NCI-H526 (cell line): ENCODE data around the gene WNT4.

Source experiments
- DNase-seq, 2 experiments: peaks; one replicate each; lab custom pipeline; 2025; lab: John Stamatoyannopoulos, UW

WNT4 gene

GRCh38 chr1:22129501-22130117 lies 13.3 kb downstream of the WNT4 start:
- no peak for DNase-seq

DNA sequence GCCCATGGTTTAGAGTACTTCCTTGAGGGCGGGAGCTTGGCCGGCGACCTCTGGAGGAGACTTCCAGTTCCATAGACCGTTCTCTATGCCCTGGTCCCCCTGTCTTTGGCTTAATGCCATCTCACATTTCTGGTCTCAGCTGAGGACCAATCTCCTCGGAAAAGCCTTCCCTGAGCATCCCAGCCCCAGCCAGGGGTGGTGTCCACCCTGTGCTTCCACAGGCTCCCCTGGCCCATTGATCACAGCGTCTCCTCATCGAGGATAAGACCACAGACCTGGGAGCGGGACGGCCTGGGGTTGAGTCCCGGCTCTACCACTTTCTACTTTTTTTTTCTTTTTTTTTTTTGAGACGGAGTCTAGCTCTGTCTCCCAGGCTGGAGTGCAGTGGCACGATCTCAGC lies 14.5 kb downstream of the WNT4 start:
- DNase-seq: no peak

- DNase-seq: no peak
Measured at GRCh38 chr1:22127731-22128130, 15.2 kb downstream of the WNT4 start.

DNA sequence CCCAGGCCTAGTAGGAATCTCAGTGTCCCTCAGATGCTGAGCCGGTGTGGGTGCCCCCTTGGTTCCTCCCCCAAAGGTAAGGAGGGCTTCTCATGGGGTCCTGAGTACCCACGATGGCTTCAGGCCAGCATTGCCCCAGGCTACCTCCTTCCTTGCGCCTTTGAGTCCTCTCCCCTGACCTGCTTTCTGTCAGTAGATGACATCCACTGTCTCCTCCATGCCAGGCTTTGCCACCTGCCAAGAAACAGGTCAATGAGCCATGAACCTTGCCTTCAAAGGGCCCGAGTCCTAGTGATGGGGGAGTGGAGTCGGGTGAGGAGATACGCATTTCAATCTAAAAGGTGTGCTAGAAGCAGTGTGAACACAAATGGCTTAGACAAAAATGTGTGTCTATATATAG lies 15.6 kb downstream of the WNT4 start:
- DNase-seq: no peak

DNA sequence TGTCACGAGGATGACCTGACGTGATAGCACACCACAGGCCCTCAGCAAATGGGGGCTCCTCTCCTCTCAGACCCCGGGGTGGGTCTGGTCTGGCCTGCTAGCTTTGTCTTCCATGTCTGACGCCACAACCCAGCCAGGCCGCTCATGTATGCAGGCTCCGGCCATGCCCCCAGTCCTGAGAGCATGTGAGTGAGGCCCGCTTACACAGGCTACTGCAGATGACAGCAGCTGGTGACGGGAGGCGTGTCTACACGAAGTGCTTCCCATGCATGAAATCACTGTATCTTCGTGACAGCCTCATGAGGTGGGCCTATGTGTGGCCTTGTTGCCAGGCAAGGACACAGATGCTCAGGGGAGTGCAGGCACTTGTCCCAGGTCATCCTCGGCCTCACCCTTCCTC lies 16.4 kb downstream of the WNT4 start:
- no peak for DNase-seq

- no peak for DNase-seq
Measured at GRCh38 chr1:22124592-22125229, 18.2 kb downstream of the WNT4 start.

GRCh38 chr1:22123901-22124404 lies 18.9 kb downstream of the WNT4 start:
- no peak for DNase-seq

DNA sequence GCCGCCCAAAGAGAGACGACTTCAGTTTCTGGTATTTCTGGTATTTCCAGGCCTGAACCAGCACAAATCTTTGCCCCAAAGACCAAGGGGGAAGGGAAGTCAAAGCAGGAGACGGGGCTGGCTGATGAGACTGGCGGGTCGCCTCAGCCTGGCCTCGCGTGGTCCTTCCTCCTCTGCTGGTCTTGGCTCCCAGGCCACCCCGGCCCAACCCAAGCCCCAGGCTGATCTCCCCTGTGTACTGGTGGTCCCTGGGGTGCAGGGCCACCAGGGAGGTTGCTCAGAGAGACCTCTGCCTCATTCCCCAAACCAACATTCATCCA lies 19.9 kb downstream of the WNT4 start:
- no peak for DNase-seq

- no peak for DNase-seq
Measured at GRCh38 chr1:22122273-22123070, 20.4 kb downstream of the WNT4 start.

DNA sequence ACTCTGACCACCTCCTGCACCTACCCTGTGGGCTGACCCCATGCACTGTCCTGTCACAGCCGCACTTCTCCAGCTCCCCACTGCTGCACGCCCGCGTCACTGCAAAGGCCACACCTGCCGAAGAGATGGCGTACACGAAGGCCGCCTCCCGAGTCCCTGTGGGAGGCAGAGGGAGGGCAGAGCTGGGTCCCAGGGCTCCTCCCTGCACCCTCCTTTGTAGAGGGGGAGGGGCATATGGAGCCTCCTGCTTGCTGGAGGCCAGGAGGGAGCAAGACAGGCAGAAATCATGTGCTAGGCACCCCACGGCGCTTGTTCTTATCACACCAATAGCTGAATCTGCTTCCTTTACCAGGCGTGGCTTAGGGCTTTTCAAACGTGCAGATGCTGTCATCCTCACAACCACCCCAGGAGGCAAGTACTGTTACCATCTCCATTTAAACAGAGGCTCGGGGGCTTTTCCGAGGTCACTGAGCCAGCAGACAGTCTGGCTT lies 21.4 kb downstream of the WNT4 start:
- no peak for DNase-seq

DNA sequence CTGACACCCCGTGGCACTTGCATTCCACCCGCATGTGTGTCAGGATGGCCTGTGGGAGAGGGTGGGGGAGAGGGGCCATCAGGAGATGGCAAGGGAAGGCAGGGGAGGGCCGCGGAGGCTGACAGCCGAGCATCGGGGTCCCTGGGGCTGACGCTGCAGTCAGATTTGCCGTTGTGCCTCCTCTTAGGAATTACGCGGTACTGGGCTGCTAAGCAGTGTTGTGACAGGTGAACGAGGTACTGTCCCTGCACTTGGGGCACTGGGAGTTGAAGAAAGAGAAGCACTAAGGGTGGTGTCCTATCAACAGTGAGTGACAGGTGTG lies 22.5 kb downstream of the WNT4 start:
- no peak for DNase-seq

DNA sequence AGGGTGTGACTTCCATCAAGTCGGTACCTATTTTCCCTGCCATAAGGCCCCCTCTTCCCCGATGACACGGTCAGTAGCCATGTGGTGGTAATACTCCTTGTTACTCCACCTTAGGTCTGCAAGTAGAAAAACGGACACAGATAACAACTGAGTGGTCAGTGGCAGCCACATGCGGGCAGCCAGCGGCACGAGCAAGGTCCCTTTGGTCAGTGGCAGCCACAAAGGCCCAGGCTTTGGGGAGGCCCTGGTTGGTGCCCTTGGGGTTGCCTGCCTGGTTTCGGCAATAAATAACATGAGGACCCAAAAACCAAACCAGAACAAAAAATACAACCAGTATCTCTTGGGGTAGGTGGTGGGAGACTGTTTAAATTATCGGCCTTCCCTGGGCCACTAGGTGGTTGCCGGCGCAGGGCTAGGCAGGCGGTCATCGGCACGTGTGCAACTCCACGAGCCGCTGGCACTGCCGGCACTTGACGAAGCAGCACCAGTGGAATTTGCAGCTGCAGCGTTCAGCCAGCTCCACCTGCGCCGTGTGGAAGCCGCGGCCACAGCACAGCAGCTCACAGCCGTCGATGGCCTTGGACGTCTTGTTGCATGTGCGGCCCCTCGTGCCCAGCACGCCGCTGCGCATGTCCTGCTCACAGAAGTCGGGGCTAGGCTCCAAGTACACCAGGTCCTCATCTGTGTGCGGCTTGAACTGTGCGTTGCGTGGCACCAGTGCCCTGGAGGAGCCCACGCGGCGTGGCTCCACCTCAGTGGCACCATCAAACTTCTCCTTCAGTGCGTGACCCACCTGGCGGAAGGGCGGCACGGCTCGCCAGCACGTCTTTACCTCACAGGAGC lies 23.1 kb downstream of the WNT4 start:
- no peak for DNase-seq

DNA sequence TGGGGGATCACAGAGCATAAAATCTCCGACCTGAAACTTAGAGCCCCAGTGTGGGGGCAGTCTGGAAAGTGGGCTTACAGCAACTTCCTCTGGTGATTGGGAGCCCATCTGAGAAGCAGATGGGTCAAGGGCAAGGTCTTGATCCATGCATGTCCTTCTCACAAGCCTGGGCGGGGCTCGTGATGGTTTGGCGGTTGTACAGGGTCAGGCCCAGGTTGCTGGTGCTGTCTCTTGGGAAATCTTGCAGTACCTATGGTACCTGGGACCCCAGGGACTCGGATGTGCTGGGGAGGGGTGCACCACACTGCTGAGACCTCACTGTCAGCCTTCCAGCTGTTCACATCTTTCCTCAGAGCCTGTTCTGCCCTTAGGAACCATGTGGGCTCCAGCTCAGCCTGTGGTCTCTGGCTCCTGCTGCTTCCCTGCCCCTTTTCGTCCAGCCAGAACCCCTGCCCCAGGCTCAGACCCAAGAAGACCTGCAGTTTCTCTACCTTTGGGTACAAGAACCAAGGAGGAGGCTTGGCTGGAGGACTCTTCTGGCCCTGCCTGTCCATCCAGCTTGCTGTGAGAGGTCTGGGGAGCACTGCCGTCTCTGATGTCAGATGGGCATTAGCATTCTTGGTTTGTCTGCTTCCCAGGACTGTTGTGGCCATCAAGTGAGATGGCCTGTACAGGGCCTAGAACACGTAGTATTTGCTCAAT lies 24.5 kb downstream of the WNT4 start:
- DNase-seq: no peak

GRCh38 chr1:22117851-22118250 lies 25.0 kb downstream of the WNT4 start:
- no peak for DNase-seq

- no peak for DNase-seq
Measured at GRCh38 chr1:22117238-22117637, 25.7 kb downstream of the WNT4 start.

DNA sequence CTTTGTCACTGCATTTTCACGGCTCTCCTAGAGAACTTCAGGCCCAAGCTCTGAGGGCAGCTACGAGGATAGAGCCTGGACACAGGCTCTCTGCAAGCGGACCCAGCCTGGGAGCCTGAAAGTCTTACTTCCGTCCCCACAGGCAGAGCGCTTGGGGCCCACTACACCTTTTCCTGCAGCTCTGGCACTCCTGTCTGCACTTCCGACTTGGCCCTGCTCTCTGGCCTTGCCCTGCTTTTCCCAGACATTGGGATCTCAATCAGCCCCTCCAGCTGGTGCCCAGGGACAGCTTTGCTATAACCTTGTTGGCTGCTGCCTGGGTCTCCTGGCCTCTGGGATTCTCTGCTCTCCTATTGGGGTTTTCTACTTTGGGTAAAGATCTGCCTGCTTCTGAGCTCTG lies 27.6 kb downstream of the WNT4 start:
- DNase-seq: no peak

- no peak for DNase-seq
Measured at GRCh38 chr1:22114083-22115012, 28.5 kb downstream of the WNT4 start.

DNA sequence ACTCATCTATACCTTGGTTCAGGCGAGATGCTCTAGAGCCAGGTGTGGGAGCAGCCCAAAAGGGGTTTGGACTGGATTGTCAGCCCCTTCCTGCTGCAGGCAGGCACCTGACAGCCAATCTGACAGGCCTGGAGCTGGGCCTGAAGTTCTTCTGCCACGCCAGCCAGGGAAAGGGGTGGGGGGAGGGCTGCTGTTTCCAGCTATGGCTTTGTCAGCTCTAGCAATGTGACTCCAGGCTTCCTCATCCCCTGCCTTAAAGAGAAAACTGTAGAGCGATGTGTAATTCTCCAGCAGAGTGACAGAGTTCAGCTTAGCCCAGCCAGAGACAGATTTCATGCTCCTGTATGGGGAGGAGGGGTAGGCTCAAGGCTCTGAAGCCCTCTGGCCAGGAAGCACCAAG lies 30.3 kb downstream of the WNT4 start:
- no peak for DNase-seq

DNA sequence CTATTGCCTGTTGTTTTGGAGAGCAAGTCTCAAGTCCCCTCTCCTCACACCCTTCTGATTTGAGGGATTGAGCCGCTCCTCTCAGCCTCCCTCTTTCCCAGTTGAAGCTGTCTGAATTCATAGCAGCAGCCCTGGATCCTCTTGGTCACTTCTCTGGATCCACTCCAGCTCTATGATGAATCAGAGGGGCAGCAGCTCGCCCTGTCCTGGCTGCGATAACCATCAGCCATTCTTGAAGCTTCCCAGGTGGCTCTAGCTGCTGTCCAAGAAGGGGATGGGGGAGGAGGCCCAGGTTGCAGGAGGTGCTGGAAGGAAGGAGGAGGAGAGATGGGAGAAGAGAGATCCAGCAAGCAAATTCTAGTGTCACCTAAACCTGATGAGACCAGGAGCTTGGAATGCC lies 31.3 kb downstream of the WNT4 start:
- no peak for DNase-seq

DNA sequence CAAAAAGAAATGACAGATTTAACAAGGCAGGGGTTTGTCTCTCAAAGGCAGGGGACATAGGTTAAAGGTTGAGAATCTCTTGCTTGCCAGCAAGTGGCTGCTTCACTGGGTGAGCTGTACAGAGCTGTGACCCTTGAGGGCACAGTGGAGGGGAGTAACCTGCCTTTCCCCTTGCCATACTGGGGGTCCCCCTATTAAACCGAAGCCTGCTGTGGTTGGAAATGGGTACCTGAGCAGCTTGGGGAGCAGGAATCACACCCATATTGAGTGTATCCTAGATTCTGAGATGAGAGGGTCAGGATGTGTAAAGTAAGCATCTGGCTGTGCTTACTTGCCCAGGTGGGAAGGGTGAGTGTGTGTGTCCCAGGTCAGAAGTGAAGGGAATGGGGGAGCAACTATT lies 31.8 kb downstream of the WNT4 start:
- DNase-seq: no peak

- DNase-seq: no peak
Measured at GRCh38 chr1:22110016-22110415, 32.9 kb downstream of the WNT4 start.
